Uterus (tissue), 2 donors: ENCODE measurements around the gene STS.

Experiments used
- CTCF ChIP-seq, 4 experiments: fragments of 200-600 bp in 2 of 4; fragments of 450-650 bp in 2 of 4; sonication (generic) in 2 of 4; IDR thresholded peaks; one replicate each; pipeline ENCODE4 v1.5.1; 2016 to 2019; ENCODE audit warnings: antibody characterized with exemption in 4 of 4, mild to moderate bottlenecking in 2 of 4, moderate library complexity in 1 of 4
- POLR2A ChIP-seq, 2 donors: fragments of 450-650 bp; IDR thresholded peaks; one replicate each; pipeline ENCODE4 v1.6.1; 2016; ENCODE audit warnings: antibody characterized with exemption in 2 of 2, mild to moderate bottlenecking in 1 of 2, moderate library complexity in 1 of 2

DNA sequence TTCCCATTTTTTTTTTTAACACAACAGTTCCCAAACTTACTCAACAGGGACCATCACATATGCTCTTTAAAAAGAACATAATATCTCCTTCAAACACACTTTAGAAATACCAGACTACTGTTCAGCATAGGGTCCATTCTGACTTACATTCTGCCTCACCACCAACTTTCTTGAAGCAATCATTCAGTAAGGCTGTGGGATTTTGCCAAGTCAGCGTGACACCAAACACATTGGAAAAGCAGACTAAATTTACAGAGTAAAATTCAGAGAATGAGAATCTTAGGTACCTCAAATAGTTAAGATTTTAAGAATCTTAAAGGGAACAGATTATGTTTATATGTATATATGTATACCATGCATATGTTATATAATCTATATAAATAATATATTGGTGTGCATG lies 7.7 kb downstream of the STS start:
- TF ChIP-seq CTCF (IDR thresholded peaks at IDR 0.05) (no peak), POLR2A (IDR thresholded peaks at IDR 0.05) (no peak)
